ACHN (cell line): ENCODE measurements around the gene RSBN1L.

Experiments
- DNase-seq: peaks from one replicate; pipeline ENCODE4 v3.0.0-alpha.2; 2015
- in situ Hi-C: cut with HindIII; loops from 2 replicates; pipeline ENCODE4 v1.10.0; 2017; ENCODE audit warnings: low sequenced_read_pairs, low pct_ligation_motif_present, low pct_unique_long_range_greater_than_20kb

Gene RSBN1L

GRCh38 chr7:77823787-77824186 lies 127.5 kb downstream of the RSBN1L start:
- in situ Hi-C loops = no loop called here
- DNase-seq = no peak

GRCh38 chr7:77824636-77825035 lies 128.4 kb downstream of the RSBN1L start:
- DNase-seq = no peak
- in situ Hi-C loops = no loop called here

GRCh38 chr7:77825131-77825530 lies 128.9 kb downstream of the RSBN1L start:
- DNase-seq = no peak
- in situ Hi-C loops = no loop called here

GRCh38 chr7:77826300-77826699 lies 130.0 kb downstream of the RSBN1L start:
- in situ Hi-C loops = no loop called here
- no peak for DNase-seq

GRCh38 chr7:77827999-77828398 lies 131.7 kb downstream of the RSBN1L start:
- DNase-seq = no peak
- in situ Hi-C loops = no loop called here

GRCh38 chr7:77830649-77831355 lies 134.5 kb downstream of the RSBN1L start:
- in situ Hi-C loops = no loop called here
- DNase-seq = no peak

- no peak for DNase-seq
- in situ Hi-C loops = no loop called here
These were observed 135.2 kb downstream of the RSBN1L start for GRCh38 chr7:77831481-77831880.

- in situ Hi-C loops = no loop called here
- DNase-seq = no peak
These were observed 135.7 kb downstream of the RSBN1L start for GRCh38 chr7:77831953-77832352.
